NK-92 treated with Interleukin-12 subunit alpha and Interleukin-12 subunit beta, amount 100 ng/mL, for 24 hours (cell line): ENCODE measurements around the gene TMIE.

ENCODE experiments used
- DNase-seq: peaks from one replicate; lab custom pipeline; 2025; lab: John Stamatoyannopoulos, UW

Gene TMIE

GRCh38 chr3:46701181-46701939, at the start of gene TMIE:
Gene TMIE (plus strand): TSS chr3:46701392. CDS start chr3:46701488, 96 bp downstream.
- no peak for DNase-seq

GRCh38 chr3:46655271-46655670, 45.9 kb upstream of the TMIE start:
- no peak for DNase-seq

GRCh38 chr3:46656778-46657556, 44.2 kb upstream of the TMIE start:
- no peak for DNase-seq

- no peak for DNase-seq
Observed at GRCh38 chr3:46659285-46659684, 41.9 kb upstream of the TMIE start.

DNA sequence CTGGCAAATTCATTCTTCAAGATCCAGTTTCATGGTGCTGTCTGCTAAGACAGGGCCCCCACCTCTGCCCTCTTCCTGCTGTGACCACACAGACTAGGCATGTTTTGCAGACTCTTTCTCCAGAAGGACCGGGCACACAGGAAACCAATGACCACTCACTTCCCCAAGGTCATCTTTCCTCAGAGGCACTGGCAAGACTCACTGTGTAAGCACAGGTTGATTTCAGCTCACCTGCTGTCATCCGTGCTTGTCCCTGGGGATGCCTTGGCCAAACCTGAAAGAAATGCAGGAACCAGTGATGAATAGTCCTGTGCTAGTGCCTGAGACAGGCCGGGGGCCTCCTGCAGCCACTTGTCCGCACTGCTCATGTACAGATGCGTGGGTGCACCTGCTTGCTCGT, 41.2 kb upstream of the TMIE start:
- no peak for DNase-seq

DNA sequence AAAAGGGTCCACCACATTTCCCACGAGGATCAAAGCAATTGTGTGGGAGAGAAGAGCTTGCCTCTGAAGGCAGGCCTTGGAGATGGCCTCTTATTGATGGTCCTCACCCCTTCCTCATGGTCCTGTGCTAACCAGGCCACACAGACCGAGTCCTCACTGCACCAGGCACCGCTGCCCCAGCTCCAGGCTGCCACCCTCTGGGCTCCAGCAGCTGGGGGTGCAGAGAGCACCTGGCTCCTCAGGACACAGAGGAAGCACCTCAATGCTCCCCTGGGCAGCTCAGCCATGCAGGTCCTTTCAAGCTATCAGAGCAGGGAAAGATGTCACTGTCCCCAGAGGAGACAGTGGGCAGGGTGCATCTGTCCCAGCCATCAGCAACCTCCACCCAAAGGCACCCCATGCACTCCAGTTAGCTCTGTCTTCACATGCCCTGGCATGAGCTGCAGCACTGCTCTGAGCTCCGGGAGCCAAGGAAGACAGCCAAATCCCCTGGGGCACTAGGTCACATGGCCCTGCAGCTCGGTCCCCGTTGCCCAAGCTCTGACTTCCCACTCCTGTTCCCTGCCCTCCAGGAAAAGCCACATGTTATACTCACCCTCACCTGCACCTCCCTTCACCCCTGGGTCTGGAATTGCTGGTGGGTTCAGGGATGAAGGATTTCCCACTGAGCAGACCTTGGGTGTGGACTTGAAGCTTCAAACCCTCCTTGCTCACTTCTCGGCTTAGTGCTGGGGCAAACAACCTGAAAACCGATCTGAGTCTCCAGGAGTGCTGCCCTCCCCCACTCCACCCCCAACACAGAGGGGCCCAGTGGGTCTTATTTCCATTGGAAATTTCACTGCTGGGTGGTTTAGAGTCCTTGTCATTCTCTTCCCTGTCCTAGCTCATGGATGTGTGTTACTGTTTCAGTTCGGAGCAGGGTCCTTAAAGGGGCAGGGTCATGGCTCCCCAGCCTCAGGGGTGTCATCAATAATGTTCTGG, 40.4 kb upstream of the TMIE start:
- no peak for DNase-seq

DNA sequence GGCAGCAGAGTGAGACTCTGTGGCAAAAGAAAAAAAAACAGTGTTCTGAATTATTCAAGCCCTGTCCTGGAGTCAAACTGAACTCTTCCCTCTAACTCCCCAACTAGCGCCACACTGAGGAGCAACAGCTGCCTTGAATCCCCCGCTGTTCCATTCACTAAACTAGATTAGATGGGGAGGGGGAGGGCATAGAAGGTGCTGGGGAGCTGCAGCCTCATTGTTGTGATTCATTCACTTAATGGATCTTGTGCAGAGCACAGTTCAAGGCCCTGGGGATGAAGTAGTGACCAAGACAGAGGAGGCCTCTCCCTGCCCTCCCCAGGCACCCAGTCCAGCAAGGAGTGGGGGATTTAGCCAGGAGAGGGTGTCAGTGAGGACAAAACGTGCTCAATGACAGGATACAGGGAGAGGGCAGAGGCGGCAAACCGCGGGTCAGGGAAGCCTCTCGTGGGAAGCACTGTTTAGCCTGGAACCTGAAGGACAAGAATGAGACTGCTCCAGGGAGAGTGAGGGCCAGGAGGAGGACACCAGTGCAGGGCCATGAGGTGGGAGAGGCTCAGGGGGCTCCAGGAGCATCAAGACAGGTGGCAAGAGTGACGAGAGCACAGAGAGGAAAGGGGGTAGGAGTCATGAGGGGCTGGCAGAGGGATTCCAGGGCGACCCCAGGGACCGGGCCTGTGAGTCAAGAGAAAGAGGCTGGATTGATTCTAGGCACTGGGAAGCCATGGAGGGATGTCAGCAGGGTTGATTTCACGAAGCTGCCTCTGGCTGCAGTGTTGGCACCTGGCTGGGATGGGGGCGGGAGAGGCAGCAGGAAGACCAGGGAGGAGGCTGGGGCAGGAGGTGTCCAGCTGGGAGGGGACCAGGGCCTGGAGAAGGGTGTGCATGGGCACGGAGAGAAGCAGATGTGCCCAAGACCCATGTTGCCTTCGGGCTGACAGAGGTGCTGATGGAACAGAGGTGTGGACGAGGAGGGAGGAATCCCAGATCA, 39.1 kb upstream of the TMIE start:
- no peak for DNase-seq

- no peak for DNase-seq
Observed at GRCh38 chr3:46662771-46663551, 38.2 kb upstream of the TMIE start.

DNA sequence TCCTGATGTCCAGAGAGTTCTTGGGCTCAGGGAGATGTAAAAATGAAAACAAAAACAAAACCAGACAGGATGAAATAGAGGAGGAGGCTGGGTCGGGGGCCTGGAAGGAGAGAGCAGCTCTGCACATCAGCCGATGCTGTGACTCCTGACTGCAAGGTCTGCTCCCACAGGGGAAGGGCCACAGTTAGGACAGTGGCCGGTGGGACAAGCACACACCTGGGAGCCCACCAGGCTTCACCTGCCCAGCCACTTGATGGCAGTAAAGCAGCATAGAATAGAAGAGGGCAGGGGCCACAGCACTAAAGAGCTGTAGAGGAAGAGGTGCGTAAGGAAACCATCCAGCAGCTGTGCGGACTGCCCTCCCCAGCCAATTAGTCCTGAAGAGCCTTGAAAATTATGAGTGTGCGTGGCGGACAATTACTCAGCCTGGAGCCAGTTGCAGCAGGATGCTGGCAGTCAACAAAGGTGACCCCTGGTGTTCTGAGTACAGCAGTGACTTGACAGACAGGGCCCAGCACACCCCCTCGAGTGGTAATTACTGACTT, 37.5 kb upstream of the TMIE start:
- no peak for DNase-seq

DNA sequence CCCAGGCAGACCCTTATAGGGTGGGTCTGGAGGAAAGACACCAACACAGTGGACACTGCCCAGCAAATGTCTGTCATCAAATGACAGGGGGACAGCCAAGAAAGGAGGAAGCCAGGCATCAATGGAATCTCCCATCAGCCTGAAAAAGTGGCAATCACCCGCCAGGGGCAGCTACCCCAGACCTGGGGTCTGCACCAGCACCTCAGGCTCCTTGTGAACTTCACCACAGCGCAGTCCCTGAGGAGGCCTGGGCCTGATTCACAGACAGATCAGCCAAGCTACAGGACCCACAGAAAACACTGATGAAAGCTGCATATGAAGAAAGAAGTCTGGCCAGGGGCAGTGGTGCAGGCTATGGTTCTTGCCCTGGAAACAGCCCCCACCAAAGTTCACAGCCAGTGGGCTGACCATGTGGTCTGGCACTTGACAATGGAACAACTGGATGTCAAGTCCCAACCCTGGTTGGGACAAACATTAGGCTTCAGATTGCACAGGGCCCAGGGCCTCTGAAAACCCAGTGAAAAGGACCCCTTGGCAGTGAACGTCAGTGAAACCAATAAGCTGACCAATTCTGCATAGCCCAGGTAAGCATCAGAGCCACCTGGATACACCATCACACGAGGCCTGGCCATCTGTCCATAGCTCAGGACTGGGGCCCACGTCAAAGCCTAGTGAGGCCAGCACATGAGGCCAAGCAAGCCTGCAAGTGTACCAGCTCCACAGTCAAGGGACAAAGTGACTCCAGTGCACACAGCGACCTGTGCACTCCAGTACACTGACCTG, 36.8 kb upstream of the TMIE start:
- no peak for DNase-seq

DNA sequence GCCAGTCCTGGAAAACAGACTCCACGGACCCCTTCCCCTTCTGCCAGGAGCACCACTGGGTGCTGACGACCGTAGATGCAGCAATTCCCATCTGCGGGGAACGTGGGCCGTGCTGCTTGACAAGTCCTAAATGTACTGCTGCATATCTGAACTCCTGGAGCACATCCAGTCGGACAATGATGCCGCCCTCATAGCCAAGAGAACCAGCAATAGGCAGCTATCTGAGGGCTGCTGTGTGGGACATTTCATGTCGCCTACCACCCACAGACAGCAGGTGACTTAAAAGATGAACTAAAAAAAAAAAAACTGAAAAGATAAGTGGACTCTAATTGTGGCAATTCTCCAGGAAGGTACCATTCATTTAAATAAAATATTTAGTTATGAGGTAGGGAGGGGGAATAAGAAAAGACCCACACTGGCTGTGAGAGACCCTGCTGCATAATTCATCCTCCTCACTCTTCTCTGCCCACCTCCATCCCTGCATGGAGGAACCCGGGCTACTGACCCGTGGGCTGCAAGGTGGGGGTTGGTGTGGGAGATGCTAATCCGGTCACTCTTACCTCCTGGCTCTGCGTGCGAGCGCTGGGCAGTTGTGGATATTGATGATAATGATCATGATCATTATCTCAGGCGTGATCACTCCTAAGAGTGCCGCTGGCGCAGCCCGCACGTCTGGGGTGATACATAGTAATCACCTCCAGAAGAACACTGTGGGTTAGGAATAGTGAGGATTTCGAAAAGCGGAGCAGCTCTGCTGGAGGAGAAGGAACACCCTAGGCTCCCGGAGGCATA, 36.0 kb upstream of the TMIE start:
- no peak for DNase-seq

GRCh38 chr3:46665763-46666452, 35.3 kb upstream of the TMIE start:
- DNase-seq = no peak

DNA sequence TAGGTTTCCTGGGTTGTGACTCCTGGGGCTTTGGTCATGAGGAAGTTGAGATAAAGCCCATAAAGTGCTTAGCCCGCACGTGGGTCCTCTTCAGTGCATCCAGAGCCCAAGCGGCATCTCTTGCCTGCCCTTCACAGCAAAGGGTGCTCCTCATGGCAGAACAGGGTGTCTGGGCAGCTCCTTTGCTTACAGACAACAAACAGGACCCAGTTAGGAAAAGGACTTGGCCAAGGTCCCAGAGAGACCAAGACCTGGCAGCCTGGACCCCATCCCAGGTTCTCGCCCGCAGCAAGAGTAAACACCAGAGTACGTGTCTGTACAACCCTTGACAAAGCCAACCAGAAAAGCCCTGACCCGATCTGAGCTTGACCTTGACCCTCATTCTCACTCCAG, 34.7 kb upstream of the TMIE start:
- DNase-seq = no peak

- DNase-seq = no peak
Observed at GRCh38 chr3:46667061-46667621, 34.1 kb upstream of the TMIE start.

DNA sequence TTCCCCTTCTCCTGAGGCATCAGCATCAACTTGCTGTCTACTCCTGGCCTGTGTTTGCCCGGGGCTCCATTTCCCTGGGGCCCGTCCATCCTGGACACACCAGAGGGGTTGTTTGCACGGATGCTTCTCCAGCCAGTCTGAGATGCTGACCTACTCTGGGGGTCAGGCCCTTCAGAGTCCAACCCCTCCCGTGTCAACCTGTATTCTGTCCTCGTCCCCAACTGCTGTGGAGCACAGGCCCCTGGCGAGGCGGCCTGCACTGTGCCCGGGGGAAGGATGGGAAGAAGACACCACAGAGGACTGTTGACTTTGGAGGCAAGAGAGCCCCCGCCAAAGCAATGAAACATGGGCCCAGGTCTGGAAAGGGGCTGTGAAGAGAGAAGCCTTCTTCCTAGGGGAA, 33.5 kb upstream of the TMIE start:
- DNase-seq = no peak

DNA sequence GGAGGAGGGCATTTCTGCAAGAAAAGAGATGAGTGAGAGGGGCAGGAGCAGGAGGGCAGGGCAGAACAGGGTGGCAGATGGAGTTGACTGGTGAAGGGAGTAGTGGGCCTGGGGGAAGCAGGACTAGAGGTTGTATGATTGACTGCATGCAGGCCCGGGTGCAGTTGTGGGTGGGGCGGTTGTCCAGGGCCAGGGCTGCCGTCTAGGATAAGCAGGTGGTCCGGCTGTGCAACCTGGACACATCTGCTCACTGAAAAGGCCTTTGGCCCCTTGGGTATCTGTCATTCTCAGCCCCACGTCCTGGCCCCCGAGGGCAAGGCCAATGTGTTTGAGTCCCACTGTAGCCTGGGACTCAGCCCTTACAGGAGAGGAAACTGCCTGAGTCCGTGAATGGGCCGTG, 33.1 kb upstream of the TMIE start:
- DNase-seq = no peak

DNA sequence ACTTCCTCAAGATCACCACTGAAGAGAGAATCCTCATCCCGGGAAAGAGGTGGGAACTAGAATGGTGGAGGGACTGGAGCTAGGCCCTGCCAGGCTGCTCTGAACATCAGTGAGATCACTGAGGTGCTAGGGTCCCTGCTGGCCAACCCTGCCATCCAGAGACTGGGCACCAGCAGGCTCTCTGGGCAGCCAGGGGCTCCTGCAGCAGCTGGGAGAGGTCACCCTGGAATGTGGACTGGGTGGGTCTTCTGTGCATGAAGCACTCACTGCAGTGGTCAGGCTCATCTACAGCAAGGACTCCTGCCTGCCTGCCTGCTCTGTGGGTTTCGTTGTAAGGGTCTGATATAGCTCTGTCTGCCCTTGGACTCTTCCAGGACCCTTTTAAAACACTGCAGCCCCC, 32.6 kb upstream of the TMIE start:
- no peak for DNase-seq
